NB4 (cell line): ENCODE measurements around the gene TBX2.

Experiments used
- CTCF ChIP-seq: IDR thresholded peaks from one replicate; pipeline ENCODE4 v1.5.1; 2012; ENCODE audit warnings: low read depth, low read length
- TF ChIP-seq, protein P1 (sequence below): IDR thresholded peaks from 2 replicates; pipeline ENCODE4 v1.6.1; 2011; ENCODE audit warnings: low read depth, low read length

- no peak for TF ChIP-seq CTCF
- TF ChIP-seq, protein P1, sequence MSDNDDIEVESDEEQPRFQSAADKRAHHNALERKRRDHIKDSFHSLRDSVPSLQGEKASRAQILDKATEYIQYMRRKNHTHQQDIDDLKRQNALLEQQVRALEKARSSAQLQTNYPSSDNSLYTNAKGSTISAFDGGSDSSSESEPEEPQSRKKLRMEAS = no peak
Measured at GRCh38 chr17:61425682-61426481, 26.2 kb downstream of the TBX2 start.
